Glomerular visceral epithelial cell (primary cell): ENCODE measurements around the gene RXRA.

Source experiments
- DNase-seq: peaks from one replicate; pipeline ENCODE4 v3.0.0-alpha.2; 2016; ENCODE audit errors: extremely low spot score

The RXRA gene

DNA sequence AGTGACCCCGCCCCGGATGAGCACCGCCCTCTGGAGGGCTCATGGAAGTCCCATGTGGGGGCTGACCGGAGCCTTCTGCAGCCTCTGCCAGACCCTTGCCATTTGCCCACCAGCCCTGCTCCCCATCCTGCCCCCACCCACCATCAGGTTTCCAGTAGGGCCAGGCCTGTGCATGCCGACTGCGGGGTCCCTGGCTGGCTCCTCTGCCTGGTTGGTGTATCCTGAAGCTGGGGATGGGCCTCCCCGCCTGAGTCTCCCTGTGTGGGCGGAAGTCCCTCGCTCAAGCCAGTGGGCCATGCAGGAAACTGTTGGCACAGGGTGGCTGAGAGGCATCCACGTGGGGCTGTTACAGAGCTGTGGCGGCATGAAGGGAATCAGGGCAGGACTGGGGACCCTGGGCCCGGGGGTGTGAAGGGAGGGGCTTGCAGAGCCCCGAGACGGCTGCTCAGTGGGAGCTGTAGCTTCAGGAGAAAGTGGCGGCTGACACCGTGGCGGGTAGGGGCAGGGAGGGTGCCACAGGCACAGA is 88.7 kb downstream of the RXRA start:
- DNase-seq = no peak

DNA sequence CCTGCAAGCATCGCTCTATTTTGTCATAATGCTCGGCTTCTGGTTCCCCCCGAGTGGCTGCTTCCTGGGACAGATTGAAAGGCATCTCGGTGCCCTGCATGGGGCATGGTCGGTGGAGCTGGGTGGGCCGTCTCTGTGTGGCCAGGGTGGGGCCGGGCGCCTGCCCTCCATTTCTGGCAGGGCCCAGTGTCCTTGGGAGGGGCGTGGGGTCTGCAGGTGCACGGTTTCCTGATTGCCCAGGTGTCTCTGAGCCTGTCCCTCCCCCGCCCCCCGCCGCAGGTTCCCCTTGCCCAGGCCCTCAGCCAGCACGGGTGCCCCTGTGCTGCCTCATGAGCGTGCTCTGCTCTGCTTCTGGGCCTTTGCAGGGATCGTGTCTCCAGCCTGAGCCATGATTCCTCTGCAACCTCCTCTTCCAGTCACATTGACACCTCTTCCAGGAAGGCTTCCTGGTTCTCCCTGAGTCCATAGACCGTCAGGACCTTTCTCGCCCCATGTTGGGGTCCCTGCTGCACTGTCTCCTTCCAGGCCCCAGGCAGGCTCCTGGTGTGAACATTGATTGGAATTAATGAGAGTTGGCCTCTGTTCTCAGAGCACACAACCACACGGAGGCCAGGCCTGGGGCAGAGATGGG is 90.2 kb downstream of the RXRA start:
- no peak for DNase-seq

DNA sequence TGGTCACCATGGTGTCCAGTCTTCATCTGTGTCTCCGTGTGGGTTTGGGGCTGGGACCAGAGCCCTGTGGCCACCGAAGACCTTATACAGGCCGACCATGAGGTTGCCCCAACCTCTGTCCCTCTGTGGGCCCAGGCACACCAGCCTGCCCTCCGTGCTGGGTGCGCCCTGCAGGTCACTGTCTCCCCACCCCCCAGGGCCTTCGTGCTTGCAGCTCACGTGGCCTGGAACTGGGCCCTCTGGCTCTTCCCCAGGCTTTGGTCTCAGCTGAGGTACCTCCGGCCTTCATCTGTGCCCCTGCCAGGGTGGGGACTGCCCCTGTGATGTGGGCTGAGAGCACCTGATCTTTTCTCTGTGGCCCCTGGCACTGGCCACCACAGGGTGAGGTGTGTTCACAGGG is 92.1 kb downstream of the RXRA start:
- DNase-seq = no peak

DNA sequence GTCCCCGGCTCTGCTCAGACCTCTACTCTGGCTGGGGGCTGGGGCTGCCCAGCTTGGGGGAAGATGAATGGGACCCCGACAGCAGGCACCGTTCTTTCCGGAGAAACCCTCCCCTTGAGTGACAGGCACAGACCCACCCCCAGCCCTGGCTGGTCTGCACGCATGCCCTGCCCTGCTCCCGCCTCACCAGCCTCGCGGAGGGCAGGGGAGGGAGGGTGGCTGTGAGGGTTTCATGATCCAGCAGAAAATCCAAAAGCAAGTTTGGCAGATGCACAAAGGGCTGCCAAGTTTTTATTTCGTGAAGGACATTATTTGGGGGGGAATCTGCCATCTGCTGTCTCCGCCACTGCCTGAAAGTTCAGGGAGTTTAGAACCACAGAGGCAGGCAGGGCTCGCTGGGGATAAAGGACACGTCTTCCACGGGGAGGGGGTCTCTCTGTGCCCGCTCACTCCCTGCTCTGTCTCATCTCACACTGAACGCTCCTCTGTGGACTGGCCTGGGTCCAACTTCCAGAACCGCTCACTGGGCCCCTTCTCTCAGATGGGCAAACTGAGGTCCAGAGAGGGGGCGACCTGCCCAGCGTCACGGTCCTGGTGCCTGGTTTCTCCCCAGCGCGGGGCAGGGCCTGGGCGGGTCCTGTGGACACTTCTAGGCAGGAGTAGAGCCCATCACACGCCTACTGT is 92.9 kb downstream of the RXRA start:
- no peak for DNase-seq

DNA sequence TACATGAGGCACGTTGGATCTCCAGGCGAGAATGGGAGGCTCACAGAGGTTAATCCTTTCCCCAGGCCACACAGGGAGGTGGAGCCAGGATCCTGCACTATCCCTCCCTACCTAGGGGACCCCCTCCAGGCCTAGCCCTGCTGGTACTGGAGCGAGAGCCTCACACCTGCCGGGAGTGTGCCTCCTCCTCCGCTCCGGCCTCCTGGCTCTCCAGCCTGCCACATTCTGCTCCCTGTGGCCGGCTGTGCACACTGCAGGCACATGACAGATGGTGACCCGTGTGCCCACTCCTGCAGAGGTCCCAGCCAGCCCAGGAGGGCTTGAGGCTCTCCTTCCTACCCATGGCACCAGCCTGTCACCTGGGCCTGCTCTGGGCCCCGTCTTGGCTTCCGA is 93.4 kb downstream of the RXRA start:
- DNase-seq = no peak

DNA sequence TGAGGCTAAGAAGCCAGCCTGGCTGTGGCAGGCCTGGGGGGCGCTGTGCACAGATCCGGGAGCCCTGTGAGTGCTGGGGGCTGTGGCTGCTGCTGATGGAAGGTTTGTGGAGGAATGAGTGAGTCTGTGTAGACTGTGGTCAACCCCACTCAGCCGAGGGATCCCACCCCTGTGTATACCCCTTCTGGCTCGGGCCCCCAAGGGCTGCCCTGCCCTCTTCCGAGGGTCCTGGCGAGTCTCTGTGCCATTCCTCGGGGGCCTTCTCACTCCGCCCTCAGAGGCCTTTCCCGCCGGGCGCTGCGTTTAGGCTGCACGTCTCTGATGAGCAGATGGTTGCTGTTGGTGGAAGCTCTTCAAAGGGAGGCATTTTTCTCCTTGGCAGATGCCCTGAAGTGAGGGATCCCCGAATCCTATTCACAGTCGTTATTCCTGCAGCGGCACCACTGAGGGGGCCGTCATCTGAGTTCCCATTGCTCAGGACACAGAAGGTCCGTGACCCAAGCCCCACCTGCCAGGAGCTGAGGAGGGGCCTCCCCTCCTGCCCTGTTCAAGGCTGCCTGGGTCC is 94.1 kb downstream of the RXRA start:
- DNase-seq = no peak

DNA sequence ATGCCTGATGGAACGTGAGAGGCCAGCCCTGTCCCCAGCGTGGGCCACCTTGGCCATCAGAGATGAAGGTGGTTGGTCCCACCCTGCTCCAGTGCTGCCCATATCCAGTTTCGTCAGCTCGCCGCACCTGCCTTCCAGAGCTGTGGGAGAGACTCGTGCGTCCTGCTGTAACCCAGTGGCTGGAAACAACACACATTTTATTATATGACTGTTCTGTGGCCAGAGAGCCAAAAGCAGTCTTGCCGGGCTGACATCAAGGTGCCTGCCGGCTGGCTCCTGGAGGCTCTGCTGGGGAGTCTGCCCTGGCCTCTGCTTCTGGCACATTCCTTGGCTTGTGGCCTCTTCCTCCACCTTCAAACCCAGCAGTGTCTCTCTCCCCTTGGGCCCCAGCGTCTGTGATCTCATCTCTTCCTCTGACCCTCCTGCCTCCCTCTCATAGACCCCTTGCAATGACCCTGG is 94.7 kb downstream of the RXRA start:
- no peak for DNase-seq

DNA sequence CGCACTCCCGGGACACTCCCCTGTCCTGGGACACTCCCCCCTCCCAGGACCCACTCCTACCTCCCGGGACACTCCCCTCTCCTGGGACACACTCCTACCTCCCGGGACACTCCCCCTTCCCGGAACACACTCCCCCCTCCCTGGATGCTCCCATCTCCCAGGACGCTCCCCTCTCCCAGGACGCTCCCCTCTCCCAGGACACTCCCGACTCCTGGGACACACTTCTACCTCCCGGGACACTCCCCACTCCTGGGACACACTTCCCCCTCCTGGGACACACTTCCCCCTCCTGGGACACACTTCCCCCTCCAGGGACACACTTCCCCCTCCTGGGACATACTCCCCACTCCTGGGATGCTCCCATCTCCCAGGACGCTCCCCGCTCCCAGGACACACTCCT is 95.6 kb downstream of the RXRA start:
- DNase-seq = no peak

DNA sequence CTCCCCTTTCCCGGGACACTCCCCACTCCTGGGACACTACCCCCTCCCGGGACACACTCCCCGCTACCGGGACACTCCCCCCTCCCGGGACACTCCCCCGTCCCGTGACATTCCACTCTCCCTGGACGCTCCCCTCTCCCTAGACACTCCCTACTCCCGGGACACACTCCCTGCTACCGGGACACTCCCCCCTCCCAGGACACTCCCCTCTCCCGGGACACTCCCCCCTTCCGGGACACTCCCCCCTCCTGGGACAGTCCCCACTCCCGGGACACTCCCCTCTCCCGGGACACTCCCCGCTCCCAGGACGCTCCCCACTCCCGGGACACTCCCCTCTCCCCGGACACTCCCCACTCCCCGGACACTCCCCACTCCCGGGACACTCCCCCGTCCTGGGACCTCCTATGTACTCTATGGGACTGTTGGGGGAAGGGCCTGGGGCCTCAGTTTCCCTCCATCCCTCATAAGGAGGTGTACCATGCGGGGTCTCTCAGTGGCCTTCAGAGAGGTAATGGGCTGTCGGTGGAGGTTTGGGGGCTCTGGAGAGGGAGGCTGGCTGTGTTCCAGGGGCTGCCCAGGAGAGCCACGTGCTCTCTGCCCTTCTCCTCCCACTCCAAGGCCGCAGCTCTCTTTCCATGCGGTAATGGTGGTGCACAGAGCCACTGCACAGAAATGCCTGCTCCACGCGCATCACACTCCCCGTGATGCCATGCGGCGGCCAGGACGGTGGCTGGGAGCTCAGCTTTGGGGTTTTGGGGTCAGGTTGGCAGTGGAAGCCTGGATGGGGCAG is 96.2 kb downstream of the RXRA start:
- DNase-seq = no peak

DNA sequence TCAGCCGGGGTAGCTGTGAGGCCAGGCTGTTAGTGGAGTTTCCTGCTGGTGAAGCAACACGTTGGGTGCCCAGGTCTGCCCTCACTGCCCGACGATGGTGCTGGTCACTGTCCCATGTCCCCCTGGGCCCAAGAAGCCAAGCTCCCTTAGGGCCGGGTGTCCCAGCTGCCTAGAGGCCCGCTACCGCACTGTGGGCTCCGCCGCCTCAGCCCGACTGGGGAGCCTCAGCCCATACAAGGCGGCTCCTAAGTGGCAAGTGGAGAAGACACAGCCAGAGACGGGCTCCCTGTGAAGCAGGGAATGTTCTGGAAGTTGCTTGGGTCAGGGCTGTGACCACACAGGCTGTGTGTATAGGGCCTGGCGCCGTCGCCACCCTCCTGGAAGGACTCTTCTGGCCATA is 96.9 kb downstream of the RXRA start:
- no peak for DNase-seq

DNA sequence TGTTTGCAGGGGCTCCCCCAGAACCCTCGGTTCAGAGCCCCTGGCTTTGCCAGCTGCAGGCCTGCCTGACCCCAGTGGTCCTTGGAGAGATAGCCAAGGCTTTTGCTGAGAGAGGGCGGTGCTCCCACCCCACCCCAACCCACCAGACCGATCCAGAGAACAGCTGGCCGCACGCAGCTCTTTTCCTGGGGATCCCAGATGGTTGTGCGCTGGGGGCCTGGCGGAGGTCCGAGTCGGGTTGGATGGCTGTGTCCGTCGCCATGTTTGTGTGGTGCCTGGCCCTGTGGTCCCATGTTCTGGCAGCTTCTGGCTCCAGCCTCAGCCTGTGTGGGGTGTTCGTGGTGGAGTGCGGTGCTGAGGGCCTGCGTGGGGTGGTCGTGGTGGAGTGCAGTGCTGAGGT is 97.5 kb downstream of the RXRA start:
- DNase-seq = no peak

DNA sequence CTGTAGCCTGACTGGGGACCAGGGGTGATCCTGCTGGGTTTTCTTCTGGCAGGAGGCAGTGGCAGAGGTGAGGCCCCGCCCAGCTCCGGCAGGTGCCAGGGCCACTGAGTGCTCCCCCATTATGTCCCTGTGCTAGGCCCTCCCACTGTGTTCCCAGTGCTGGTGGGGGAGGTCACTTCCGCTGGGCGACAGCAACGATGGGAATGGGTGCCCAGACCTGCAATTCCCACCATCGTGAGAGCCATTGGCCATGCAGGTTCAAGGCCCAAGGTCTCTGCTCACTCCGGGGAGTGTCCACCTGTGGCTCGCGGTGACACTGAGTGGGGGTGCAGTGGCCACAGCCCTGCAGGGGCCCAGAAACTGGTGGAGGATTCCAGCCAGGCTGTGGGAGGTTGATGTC is 98.6 kb downstream of the RXRA start:
- no peak for DNase-seq

DNA sequence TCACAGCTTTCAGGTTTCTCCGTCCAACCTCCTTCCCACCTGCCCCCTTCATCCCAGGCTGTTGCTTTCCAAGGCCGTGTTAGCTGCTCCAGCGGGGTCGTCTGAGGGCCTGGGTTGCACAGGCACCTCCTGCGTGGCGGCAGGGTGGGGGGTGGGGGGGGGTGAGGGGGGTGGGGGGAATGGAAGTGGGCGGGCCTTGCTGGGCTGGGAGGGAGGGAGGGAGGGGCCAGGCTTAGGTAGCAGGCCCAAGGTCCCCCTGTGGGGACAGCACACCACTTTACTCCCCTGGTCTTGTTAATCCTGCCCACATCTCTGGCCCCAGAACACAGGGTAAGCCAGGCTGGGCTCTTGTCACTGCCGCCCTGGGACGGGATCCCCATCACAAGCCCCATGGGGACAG is 99.1 kb downstream of the RXRA start:
- DNase-seq = no peak

DNA sequence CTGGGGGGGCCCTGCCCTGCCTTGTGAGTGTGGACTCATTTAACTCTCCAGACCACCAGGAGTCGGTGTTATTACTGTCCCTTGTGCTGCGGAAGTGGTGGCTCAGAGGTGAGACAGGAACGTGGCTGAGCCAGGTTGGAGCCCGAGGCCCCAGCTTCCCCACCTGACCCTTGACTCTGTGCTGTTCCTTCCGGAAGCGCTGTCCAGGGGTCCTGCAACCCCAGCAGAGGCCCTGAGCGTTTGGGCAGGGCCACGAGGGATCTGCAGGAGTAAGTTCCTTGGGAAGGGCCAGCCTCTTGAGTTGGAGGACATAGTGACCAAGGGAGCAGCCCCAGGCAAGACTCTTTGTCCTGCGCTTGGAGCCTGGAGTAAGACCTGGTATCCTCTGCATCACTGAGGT is 99.6 kb downstream of the RXRA start:
- DNase-seq = no peak

DNA sequence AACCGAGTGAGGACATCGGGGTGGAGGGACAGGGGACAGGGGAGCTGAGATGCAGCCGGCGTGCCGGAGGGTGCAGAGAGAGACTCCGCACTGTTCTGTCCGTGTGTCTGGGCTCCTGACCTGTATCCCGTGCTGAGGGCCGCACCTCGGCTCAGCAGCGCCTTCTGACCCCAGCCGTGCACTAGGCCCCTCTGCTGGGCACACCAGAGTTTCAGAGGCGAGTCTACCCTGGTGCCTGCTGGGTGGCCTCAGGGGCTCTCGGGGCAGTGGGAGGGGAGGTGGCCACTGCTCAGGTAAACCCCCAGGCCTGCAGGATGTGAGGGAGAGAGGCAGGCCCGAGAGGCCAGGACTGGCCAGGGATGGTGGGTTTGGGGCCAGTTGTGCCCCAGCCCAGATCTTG is 100.2 kb downstream of the RXRA start:
- no peak for DNase-seq

DNA sequence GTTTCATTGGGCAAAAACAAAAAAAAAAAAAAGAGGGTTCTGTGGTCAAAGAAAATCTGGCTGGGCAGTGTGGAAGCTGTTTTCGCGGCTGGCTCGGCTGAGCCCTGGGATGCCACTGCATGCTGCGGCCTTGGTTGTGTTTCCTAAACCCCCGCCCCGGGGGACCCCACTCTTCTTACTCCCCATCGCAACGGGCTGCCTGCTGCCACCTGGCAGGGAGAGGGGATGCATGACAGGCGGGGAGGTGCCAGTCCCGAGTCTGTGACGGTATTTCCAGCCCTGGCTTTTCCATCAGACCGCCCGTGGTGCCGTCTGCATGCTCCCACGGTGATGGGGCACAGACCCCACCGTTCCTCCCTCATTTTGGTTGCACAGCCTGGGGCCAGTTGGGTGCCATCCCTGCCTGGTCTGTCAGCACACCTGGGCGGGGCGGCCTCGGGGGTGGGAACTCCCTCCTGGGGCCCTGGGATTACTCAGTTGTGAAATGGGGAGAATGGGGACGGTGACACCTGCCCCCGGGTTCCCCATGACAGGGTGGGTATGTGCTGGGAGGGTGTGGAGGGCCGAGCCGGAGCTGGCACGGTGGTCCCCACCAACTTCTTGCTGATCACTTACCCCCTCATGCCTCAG is 101.0 kb downstream of the RXRA start:
- no peak for DNase-seq

DNA sequence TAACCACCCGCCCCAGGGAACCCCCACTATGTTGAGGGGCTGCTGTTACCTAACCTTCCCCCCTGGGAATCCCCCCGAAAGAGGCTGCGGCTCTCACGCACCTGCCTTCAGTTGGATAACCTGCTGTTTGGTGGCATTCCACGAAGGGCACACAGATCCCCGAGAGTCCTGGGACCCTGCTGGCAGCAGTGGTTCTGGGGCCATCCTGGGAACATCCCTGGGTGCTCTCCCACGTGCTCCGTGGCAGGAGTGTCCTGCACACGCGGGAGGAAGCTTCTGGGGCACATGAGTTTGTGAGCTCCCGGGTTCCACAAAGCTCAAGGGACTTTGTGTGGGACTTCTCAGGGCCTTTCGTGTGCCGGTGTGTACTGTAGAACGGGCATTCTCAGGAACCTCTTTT is 102.3 kb downstream of the RXRA start:
- DNase-seq = no peak

DNA sequence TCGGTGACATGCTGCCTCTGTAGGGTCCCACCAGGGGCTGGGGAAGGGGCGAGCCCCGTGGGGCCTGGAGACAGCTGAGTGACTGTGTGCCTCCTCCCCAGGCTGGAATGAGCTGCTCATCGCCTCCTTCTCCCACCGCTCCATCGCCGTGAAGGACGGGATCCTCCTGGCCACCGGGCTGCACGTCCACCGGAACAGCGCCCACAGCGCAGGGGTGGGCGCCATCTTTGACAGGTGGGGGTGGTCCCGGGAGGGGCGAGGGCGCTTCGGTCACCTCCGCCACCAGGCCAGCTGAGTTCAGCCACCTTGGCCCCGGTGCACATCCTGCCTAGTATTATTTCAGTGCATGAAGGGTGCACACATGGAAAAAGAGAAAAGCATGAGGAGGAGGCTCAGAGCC is 102.8 kb downstream of the RXRA start:
- DNase-seq = no peak

DNA sequence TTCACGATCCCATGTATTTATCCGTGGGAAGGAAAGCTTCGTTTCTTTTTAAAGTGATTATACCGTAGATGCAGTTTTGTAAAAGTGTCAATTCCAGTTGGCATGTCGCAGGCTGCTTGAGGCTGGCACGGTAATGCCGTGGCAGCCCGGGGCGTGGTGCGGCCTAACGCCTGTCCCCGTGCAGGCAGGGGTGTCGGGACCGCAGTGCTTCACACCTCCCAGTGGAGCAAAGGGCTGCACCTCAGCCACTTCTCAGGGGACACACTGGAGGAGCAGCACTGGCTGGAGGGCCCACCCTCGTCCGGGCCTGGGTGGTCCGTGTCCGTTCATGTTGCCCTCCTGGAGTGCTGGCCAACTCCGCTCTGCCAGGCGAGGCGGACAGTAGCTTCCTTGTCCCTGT is 103.2 kb downstream of the RXRA start:
- no peak for DNase-seq

DNA sequence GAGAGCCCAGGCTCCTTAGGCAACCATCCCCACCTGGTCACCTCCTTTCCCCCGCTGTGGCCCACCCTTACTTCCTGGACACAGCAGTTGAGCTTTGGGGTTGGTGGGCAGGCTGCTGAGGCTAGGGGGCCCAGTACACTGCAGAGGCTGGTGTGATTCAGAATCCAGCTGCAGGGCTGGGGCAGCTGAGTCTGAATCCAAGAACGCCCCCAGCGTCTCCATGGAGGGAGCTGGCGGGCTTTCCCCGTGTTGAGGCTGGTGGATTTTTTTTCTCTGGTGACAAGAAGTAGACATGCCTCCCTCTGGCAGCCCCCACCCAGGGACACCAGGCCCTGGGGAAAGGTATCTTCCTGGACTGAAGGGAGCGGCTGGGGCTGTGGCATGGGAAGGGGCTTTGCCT is 104.8 kb downstream of the RXRA start:
- no peak for DNase-seq

DNA sequence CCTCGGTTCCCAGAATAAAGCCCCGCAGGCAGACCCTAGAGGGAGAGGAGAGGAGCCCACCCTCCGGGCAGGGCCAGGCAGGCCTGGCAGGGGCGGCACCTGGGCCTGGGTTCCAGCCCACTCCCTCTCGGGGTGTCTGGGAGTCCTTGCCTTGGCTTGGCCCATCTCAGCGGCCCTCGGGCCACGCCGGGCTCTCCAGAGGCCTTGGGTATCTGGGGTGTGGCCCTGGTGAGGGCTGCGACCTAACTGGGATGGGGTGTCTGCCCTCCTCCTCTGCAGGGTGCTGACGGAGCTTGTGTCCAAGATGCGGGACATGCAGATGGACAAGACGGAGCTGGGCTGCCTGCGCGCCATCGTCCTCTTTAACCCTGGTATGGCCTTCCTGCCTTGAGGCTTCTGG is 105.4 kb downstream of the RXRA start:
- DNase-seq = no peak

DNA sequence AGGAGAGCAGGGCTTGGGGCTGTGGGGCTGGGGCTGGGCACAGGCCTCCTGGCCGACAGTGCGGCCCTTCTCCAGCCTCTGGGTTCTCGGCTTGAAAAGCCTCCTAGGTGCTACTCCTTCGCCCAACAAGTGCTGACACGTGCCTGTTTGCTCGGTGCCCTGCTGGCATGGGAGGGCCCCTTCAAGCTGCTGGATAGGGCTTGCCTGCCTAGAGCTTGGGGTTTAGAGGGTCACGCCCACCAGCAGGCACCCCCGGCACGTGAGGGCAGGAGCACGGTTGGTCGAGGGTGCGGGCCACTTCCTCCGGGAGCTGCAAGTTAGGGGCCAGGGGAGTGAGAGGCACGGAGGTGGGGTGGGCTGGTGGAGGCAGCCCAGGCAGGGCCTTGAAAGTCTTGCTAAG is 106.2 kb downstream of the RXRA start:
- no peak for DNase-seq
